Measurements from ENCODE around the gene CLIC6.

The CLIC6 gene

DNA sequence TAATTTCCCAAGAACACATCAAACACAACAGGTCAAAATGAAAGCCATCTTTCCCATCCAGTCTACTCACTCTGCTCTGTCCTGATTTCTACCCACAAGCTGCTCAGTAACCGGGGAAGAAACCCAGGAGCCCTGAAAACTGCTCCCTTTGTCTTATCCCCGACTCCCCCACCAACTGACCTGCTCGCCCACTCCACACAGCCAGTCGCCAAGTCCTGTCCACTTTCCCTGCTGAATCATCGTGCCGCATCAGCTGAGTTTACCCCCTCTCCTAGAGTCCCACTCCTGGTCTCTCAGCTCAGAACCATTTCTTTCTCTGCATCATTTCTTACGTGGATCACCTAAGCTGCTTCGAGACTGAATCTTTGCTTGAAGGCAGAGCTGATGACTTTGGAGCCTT, 42.7 kb upstream of the CLIC6 start:
- CTCF ChIA-PET = interaction anchor here (0.9 to 7.9 kb wide), 3 partner anchors 10 to 264 kb away, joined by 4 to 70 read pairs (median 17); no protein-coding TSS in a partner anchor
- Histone ChIP-seq H3K27ac (ENCODE audit: extremely low read depth, low read depth, low read length) (no peak overlapping the region), H3K36me3 (ENCODE audit: control insufficient read depth in 2 of 2, insufficient read depth in 1 of 2, low read length in 2 of 2) (no peaks in the 10 kb centered on the region), H3K4me3 (ENCODE audit: low read depth, low read length) (no peak overlapping the region), H3K9me3 (ENCODE audit: control insufficient read depth, insufficient read depth, low read depth, low read length) (no peaks in the 10 kb centered on the region), H3K4me1 (ENCODE audit: control insufficient read depth, insufficient read depth, low read length) (no peaks in the 10 kb centered on the region)
- POLR2A ChIA-PET = no interaction called here
- TF ChIP-seq ZNF362 (tag by site-specific recombination; IDR thresholded peaks at IDR 0.05) (no peak), ZNF24 (tag by site-specific recombination; IDR thresholded peaks at IDR 0.05) (no peak), ZNF830 (tag by site-specific recombination; IDR thresholded peaks at IDR 0.05; ENCODE audit: low read depth) (no peak), ZBTB48 (tag by site-specific recombination; IDR thresholded peaks at IDR 0.05) (no peak), EGR2 (tag by site-specific recombination; IDR thresholded peaks at IDR 0.05; ENCODE audit: low read depth) (no peak), ZNF624 (tag by site-specific recombination; IDR thresholded peaks at IDR 0.05) (no peak), ZNF777 (tag by site-specific recombination; IDR thresholded peaks at IDR 0.05; ENCODE audit: borderline replicate concordance) (no peak), ZBTB10 (tag by site-specific recombination; IDR thresholded peaks at IDR 0.05) (no peak), KLF17 (tag by site-specific recombination; IDR thresholded peaks at IDR 0.05) (no peak), YY2 (tag by site-specific recombination; IDR thresholded peaks at IDR 0.05) (no peak), HOXD13 (CRISPR knock-in tag; IDR thresholded peaks at IDR 0.05; ENCODE audit: borderline replicate concordance) (no peak)

DNA sequence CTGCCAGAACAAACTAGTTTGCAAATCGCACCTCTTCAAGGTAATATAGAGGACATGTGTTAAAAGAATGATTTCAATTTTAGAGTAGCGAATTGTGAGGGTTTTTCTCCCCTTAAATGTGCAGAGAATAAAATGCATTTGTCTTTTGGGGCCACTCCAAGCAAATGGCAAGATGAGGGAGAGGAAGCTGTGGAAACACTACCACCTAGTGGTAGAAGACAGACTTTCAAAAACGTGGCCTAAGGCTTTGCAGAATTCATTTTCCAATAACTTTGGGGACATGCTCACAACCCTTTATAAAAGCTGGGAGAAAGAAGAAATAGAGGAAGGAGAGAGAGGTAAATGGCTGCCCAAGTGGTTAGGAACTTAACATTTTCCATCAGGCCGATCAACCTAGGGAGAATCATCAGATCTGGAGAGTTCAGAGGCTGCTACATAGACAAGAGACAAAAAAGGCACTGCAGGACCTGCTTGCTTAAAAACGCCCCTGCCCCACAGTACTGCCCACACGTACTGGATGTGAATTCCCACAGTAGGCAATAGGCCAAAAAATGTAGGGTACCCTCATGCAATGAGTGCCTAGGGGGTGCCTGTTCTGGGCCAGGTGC, 38.2 kb upstream of the CLIC6 start:
- Histone ChIP-seq H3K4me1 (ENCODE audit: control insufficient read depth, insufficient read depth, low read length) (no peaks in the 10 kb centered on the region), H3K27ac (ENCODE audit: extremely low read depth, low read depth, low read length) (no peak overlapping the region), H3K36me3 (ENCODE audit: control insufficient read depth in 2 of 2, insufficient read depth in 1 of 2, low read length in 2 of 2) (no peaks in the 10 kb centered on the region), H3K4me3 (ENCODE audit: low read depth, low read length) (no peak overlapping the region), H3K9me3 (ENCODE audit: control insufficient read depth, insufficient read depth, low read depth, low read length) (no peaks in the 10 kb centered on the region)
- POLR2A ChIA-PET = no interaction called here
- TF ChIP-seq PATZ1 (tag by site-specific recombination; IDR thresholded peaks at IDR 0.05) (no peak), CTCF (tag by site-specific recombination; IDR thresholded peaks at IDR 0.05) (peak; percentile 75), ZNF654 (tag by site-specific recombination; IDR thresholded peaks at IDR 0.05; ENCODE audit: low read depth) (peak; percentile 94)
- TF ChIP-seq, protein P1, sequence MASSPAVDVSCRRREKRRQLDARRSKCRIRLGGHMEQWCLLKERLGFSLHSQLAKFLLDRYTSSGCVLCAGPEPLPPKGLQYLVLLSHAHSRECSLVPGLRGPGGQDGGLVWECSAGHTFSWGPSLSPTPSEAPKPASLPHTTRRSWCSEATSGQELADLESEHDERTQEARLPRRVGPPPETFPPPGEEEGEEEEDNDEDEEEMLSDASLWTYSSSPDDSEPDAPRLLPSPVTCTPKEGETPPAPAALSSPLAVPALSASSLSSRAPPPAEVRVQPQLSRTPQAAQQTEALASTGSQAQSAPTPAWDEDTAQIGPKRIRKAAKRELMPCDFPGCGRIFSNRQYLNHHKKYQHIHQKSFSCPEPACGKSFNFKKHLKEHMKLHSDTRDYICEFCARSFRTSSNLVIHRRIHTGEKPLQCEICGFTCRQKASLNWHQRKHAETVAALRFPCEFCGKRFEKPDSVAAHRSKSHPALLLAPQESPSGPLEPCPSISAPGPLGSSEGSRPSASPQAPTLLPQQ (tag by site-specific recombination; IDR thresholded peaks at IDR 0.05) = peak; percentile 44; the same call in 1 of the 2 replicates
- CTCF ChIA-PET = interaction anchor here (0.5 to 7.9 kb wide), 28 partner anchors 9 to 908 kb away, joined by 3 to 70 read pairs (median 6); partner anchors contain the start of genes MRPS6 and SLC5A3

All from HEK293 (cell line).